HG02678 (cell line): ENCODE data around the gene SYT13.

Source experiments
- ATAC-seq: cut with Tn5 transposase; IDR thresholded peaks from one replicate; pipeline ENCODE4 v1.9.1; 2021; ENCODE audit warnings: mild to moderate bottlenecking, moderate library complexity; ENCODE audit not compliant: unreplicated experiment

The SYT13 gene

GRCh38 chr11:45275828-45276227 lies 10.3 kb downstream of the SYT13 start:
- no peak for ATAC-seq

- ATAC-seq = no peak
These were observed 11.9 kb downstream of the SYT13 start for GRCh38 chr11:45274206-45274605.

GRCh38 chr11:45273509-45273908 lies 12.6 kb downstream of the SYT13 start:
- ATAC-seq = no peak

- no peak for ATAC-seq
These were observed 13.4 kb downstream of the SYT13 start for GRCh38 chr11:45272701-45273100.

GRCh38 chr11:45270946-45271716 lies 15.0 kb downstream of the SYT13 start:
- ATAC-seq = no peak

- no peak for ATAC-seq
These were observed 16.5 kb downstream of the SYT13 start for GRCh38 chr11:45269678-45270077.

- ATAC-seq = no peak
These were observed 18.4 kb downstream of the SYT13 start for GRCh38 chr11:45267652-45268299.

- no peak for ATAC-seq
These were observed 19.1 kb downstream of the SYT13 start for GRCh38 chr11:45267052-45267451.

- no peak for ATAC-seq
These were observed 19.5 kb downstream of the SYT13 start for GRCh38 chr11:45266676-45267020.

- no peak for ATAC-seq
These were observed 20.0 kb downstream of the SYT13 start for GRCh38 chr11:45265969-45266675.

GRCh38 chr11:45264839-45265515 lies 21.2 kb downstream of the SYT13 start:
- no peak for ATAC-seq

GRCh38 chr11:45263773-45264172 lies 22.4 kb downstream of the SYT13 start:
- no peak for ATAC-seq

- ATAC-seq = no peak
These were observed 23.2 kb downstream of the SYT13 start for GRCh38 chr11:45262900-45263299.

GRCh38 chr11:45260071-45260470 lies 26.1 kb downstream of the SYT13 start:
- ATAC-seq = no peak

GRCh38 chr11:45259592-45259991 lies 26.5 kb downstream of the SYT13 start:
- ATAC-seq = no peak

- ATAC-seq = no peak
These were observed 27.1 kb downstream of the SYT13 start for GRCh38 chr11:45258982-45259530.

- ATAC-seq = no peak
These were observed 32.1 kb downstream of the SYT13 start for GRCh38 chr11:45254070-45254469.

- ATAC-seq = no peak
These were observed 32.5 kb downstream of the SYT13 start for GRCh38 chr11:45253640-45254039.

- no peak for ATAC-seq
These were observed 33.3 kb downstream of the SYT13 start for GRCh38 chr11:45252877-45253276.

GRCh38 chr11:45252134-45252856 lies 33.8 kb downstream of the SYT13 start:
- ATAC-seq = peak; percentile 52
